HG03521 (cell line): ENCODE results near the gene TMEM9B.
A peak's percentile ranks its signal among the peaks of the same experiment; 100 is the strongest.

ENCODE experiments used
- ATAC-seq: cut with Tn5 transposase; IDR thresholded peaks from one replicate; pipeline ENCODE4 v1.9.1; 2021; ENCODE audit warnings: mild to moderate bottlenecking, moderate library complexity; ENCODE audit not compliant: unreplicated experiment

Gene TMEM9B

DNA sequence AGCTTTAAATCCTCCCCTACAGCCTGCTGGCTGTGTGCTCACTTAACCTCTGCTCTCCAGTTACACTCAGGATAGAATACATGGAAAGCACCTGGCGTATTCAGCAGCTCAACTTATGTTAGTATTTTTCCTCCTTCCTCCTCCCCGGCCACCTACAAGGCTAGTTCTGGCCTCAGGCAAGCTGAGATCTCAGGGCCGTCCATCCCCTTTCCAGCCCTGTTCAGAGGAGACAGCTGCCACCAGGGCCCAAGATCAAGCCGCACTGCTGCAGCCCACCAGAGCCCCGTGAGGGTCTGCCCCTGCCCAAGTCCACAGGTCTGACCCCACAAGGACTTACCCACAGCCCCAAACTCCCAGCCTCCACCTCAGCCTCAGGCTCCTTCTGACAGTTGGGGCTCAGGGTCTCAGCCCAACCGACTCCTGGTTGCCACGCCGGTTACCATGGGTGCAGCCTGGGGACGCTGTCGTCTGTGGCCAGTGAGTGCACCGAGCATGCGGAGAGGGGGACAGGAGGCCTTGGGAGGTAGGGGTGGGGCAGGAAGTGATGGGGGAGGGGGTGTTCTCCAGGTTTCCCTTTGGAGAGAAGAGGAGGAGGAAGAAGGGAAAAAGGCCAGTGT is 31.6 kb downstream of the TMEM9B start, which contains the start of gene C11orf16:
TSS of gene C11orf16 (minus strand) at position 384 of the 617 bp plus-strand sequence. CDS start 639 bp downstream, outside the sequence.
- ATAC-seq: no peak

DNA sequence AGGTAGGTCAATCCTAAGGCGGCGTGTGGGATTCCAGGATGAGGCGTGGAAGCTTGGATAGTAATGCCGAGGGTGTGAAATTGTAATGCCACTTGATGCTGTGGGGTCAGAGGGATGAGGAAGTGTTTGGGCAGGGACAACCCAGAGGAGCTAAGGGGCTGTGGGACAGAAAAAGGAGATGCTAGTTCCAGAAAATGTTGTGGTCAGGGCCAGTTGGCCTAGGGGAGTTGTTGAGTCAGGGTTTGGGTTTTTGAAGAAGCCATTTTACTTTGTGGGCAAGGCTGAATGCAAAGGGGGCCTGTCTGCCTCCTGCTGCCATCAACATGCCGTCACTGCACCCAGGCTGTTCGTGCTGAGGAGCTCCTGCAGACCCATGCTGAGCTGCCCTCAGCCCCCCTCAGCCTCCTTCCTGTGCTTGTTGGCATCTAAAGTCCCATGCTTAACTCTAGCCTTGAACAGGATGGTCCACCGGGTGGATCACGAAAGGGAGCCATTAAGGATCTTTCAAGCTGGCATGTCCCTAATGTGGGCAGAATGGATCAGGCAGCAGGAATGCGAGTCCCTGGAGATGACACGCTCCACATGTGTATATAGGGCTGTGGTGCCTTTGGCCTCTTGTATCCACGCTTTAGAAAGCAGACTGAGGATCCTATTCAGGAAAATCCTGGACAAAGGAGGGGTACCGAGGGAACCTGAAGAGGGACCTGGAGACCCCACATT is 33.6 kb downstream of the TMEM9B start:
- no peak for ATAC-seq

DNA sequence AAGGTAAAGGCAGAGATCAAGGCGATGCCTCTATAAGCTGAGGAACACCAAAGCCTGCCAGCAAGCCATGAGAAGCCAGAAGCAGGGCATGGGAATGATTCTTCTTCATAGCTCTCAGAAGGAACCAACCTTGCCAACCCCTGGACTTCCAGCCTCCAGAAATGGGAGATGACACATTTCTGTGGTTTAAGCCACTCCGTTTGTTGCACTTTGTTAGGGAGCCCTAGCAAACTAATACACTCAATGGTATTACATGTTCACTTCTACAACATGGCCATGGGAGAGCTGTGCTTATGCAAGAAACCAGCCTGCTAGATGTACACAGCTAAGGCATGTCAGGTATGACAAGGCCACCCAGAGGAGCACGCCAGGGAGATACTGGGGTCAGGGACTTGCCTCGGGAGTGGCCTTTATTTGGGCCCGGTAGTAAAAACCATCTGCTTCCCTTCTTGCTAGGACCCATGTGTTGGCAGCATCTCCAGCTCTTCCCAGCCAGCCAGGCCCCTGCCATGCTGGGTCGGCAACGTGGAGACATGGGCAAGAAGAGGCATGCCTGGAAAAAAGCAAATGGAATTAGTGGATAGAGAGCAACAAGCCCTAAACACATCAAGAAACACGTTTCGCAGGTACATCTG is 35.1 kb downstream of the TMEM9B start:
- ATAC-seq: no peak

DNA sequence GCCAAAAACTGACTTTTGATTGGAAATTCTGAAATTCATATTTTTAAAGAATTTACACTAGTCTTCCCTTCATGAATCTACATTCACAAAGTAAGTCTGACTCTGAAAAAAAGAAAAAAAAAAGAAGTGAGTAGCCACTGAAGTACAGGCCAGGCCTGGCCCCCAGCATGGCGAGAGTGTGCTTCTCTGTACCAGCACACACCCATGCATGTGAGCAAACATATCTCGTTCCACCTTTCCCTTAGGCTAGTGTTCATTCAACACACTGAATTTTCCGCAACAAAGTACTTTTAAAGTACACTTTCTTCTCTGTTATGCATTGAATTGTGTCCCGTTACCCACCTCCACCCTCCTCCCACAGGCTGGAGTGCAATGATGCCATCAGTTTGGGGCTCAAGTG is 36.0 kb downstream of the TMEM9B start:
- ATAC-seq: no peak

DNA sequence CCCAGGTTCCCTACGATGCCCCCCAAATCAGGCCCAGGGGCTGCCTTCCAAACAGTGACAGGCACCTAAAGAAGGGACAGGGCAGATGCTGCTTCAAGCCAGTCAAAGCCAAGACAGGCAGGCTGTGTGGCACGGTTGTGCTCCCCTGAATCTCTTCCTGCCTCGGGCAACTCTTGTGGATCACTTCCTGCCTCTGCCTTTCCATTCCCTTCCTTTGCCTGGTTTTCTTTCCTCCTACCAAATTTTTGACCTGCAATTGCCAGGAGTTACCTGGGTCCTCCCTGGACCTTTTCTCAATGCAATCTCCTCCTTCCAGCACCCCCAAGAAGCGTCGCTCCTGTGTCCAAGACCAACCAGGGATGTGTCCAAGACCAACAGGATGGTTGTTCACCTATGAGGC is 37.0 kb downstream of the TMEM9B start:
- ATAC-seq: no peak

DNA sequence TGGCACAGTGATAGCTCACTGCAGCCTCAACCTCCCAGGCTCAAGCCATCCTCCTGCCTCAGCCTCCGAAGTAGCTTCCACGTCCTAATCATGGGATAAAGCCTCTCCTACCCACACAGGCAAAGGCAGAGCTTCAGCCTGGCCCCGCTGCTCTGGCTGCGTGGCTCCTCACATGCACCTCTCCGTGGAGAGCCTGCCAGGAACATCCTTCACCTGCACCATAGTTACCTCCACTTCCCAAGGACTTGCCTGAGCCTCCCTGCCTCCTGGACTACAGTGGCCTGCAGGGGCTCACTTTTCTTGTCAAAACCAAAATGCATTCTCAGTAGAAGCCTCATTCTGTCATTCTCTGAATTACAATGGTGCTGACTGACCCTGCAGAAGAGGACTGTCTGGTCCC is 38.0 kb downstream of the TMEM9B start:
- ATAC-seq: no peak

DNA sequence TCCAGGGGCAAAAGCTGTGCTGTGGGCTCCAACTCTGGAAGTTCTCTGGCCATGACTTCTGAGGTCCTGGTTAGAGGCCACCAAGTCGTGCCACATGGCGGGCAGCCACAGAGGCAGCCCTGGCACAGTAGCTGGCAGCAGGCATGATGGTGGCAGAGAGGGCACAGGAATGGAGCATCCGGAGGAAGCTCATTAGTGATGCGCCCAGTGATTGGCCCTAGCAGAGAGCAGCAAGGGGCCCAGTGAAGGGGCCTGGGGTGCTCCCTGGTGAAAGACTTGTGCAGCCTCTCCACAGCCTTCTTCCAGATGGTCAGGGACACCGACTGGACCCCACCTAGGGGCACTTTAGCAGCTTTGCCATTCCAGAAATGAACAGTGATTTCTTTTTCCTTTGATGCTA is 38.5 kb downstream of the TMEM9B start:
- no peak for ATAC-seq

DNA sequence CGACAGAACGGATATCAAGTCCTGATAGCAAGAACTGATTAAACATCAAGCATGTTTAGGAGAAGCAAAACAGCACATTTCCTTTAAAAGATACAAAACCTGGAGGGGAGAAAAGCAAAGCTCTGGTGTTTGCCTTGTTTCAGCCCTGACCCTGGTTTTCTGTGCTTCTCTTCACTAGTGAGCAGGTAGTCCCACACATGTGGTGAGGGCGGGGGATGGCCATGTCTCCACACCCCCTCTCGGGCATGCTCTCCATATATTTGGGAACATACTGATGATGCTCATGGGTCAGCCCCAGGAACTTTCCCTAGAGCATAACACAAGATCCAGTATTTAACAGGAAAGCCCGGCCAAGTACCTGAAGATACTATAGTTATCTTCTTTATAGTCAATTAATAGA is 41.6 kb downstream of the TMEM9B start:
- ATAC-seq: no peak

DNA sequence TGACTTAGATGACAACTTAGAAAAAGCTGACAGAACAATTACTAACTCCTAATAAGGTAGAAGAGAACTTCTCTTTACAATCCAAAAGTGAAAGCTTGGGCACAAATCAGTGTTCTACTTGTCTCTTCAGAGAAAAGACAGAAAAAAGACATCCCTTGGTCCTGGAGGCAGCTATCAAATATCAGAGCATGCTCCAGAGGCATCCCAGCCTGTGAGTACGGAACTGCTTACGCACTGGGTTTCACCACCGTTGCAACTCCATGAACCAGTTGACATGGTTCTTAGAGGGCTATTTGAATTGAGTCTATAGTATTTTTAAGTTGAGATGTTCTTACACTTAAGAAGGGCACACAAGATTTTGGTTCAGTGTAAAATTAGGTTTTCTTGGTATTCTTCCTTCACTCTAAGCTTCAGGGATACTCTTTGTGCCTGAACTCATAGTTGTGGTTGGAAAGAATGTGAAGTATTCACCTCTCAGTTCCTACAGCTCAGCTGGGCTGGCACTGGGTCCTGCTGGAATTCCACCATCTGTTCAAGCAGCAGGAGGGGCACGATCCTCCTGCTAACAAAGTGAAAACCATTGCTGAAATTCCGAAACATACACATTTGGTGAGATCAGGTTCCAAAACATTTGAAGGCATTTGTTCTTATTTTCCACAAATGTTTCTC is 47.0 kb downstream of the TMEM9B start:
- no peak for ATAC-seq

DNA sequence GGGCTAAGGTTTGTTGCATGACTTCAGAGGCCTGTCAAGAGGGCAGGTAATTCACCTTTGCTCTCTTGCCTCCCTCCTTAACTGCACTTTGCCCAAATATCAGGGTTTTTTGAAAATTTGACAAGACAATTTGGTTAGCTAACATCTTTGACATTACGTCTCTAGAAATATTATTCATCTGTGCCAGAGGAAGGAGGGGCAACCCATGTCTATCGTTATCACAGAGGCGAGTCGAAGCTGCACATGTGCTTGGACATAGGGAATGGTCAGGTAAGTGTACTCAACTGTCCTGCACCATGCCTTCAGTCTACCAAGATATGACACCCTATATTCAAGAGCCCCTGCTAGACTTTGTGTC is 49.6 kb downstream of the TMEM9B start:
- no peak for ATAC-seq

DNA sequence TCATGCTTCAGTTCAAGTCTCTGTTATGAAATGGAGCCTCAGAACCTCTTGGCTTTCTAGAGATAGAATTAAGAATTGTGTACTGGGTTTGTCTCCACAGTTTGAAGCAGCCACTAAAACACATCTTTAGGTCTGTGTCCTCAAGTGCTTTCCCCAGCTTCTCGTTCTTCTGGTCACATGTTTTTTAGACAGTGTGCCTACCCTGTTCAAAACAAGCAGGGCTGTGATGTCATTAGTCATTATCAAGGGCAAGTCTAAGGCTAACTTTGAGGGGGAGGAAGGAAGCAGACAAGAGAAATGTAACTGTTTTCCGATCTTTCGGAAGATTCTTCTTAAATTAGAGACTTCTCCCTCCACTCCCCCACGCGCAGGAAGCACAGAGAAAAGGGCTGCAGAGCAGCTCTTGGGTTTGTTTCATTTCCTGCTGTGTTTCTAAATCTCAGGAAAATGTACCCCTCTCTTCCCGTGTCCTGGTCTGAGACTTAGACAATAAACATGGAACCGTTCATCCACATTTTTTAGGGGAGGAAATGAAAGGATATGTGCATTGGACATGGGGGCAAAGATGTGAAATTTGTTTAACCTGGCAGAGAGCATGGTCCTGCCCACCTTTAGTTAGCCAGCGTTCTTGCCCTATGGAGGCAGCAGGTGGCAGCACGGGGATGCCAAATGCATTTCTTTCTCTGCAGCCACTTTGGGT is 50.1 kb downstream of the TMEM9B start:
- no peak for ATAC-seq

DNA sequence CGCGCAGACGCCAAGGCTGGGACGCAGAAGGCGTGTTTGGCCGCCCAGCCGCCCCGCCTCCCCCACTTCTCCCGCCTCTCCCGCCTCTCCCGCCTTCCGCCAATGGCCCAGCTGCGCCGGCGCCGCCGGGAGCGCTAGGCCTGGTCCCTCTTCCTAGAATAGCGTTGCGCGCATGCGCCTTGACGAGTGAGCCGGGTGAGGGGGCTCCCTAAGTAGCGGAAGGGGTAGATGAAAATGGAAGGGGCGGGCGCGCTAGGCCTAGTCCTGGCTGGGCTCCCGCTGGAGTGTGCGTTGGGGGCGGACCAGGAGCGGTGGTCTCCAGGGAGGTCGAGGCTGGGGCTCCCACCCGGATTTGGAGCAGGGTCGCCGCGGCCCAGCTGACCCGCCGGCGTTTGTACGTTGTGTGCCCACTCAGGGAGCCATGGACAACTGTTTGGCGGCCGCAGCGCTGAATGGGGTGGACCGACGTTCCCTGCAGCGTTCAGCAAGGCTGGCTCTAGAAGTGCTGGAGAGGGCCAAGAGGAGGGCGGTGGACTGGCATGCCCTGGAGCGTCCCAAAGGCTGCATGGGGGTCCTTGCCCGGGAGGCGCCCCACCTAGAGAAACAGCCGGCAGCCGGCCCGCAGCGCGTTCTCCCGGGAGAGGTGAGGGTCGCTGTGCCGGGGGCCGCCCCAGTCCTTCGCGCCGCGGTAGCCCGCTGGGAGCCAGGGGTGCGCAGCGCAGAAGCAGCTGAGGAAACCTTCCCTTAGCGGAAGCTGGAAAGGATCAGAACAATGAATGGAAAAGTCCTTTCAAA is 53.0 kb downstream of the TMEM9B start, which contains the start of gene AKIP1:
TSS of gene AKIP1 (plus strand) at position 161 of the 795 bp plus-strand sequence. CDS start at position 422, 261 bp downstream.
- ATAC-seq: peak; percentile 74

DNA sequence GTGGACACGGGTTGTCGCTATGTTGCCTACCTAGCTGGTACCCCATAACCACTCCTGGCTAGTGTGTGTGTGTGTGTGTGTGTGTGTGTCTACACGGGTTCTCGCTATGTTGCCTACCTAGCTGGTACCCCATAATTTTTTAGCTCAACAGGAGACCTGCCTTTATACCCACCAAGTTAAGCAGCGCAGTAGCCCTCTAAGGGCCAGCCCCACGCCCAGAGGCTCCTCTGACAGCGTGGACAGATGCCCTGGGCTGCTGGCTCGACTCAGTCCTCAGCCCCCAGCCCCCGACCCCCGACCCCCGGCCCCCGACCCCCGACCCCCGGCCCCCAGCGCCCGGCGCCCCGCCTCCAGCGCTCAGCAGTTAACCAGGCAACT is 53.6 kb downstream of the TMEM9B start:
- ATAC-seq: peak; percentile 7

DNA sequence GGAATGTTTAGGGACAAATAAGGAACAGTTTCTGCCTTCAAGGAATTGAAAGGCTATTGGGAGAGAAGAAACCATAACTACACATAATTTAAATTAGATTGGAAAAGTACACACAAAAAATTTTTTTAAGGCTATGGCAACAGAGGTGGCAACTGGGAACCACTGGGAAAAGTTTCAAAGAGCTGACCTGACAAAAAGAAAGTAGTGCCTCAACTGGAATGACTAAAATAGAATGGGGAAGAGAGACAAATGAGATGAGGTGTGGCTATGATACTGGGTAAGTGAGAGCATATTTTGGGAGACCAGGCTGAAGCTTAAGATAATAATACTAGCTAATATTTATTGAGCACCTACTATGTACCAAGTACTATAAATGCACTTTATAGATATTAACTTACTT is 56.1 kb downstream of the TMEM9B start:
- ATAC-seq: no peak

DNA sequence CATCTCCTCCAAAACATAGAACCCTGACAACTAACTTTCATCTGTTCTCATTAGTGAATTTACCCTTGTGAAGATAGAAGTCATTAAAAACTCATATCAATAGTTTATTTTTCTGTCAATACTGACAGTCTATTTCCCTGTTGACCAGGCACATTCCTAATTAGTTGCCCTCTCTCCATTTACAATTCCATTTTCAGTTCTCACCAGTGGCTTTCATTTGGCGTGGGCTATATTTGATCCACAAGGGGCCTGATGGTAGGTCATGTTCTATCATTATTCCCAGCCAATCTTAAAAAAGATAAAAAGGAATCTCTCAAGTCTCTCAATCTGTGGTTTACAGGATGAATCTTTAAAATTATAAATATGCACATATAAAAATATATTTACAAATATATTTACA is 57.1 kb downstream of the TMEM9B start:
- ATAC-seq: no peak

DNA sequence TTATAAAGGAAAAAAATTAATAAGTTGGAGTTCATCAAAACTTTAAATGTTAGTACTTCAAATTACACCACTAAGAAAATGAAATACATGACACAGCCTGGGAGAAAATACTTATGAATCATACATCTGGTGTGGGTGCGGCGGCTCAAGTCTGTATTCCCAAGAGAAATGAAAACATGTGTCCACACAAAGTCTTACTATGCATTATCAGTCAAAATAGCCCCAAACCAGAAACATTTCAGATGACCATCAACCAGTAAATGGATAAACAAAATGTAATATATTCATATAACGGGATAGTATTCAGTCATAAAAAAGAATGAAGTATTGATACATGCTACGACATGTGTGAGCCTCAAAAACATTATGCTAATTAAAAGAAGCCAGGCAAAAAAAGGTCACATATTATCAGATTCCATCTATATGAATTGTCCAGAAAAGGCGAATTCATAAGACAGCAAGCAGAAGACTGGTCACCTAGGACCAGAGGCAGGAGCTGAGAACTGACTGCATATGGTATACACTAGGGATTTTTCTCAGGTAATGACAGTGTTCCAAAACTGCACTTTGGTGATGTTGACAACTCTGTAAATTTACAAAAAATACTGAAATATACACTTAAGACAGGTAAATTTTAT is 58.6 kb downstream of the TMEM9B start:
- ATAC-seq: no peak

DNA sequence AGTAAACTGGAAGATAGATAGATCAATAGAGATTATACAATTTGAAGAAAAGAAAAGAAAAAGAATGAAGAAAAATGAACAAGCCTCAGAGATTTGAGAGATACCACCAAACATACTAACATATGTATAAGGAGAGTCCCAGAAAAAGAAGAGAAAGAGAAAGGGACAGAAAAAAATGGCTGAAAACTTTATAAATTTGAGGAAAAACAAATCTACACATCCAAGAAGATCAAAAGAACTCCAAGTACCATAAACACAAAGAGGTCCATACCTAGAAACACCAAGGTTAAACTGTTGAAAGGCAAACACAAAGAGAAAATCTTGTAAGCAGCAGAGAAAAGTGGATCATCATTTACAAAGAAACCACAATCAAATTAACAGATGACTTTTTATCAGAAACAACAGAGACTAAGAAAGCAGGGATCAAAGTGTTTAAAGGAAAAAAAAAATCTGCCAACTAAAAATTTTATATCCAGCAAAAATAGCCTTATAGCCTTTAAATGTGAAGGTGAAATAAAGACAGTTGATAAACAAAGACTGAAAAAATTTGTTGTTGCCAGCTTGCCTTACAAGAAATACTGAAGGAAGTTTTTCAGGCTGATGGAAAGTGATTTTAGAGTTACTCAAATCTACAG is 65.0 kb downstream of the TMEM9B start:
- no peak for ATAC-seq
